GM13976 (cell line): ENCODE results near the gene TRAPPC2L.

ENCODE experiments used
- DNase-seq: peaks from one replicate; pipeline ENCODE4 v3.0.0; 2012; ENCODE audit warnings: low spot score
- in situ Hi-C: fragments of 300-500 bp; cut with MboI; formaldehyde crosslinking; loops from one replicate; pipeline ENCODE4 v1.12.0; 2022; ENCODE audit warnings: low sequenced_read_pairs, mixed read lengths, inconsistent platforms; ENCODE audit not compliant: unreplicated experiment
- TF ChIP-seq, protein P1 (sequence below): IDR thresholded peaks from 2 replicates; pipeline ENCODE4 v1.5.1; 2012; ENCODE audit warnings: borderline replicate concordance, mild to moderate bottlenecking; ENCODE audit not compliant: insufficient read depth; ENCODE audit errors: extremely low read depth, missing control alignments, control extremely low read depth

The TRAPPC2L gene

DNA sequence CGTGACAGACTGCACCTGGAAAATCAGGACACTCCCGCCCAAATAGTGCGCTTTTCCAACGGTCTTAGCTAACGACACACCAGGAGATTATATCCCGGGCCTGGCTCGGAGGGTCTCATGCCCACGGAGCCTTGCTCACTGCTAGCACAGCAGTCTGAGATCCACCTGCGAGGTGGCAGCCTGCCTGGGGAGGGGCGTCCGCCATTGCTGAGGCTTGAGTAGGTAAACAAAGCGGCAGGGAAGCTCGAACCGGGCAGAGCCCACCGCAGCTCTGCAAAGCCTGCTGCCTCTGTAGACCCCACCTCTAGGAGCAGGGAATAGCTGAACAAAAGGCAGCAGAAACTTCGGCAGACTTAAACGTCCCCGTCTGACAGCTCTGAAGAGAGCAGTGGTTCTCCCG, 5.3 kb upstream of the TRAPPC2L start:
- in situ Hi-C loops: no loop called here
- no peak for DNase-seq
- TF ChIP-seq, protein P1, sequence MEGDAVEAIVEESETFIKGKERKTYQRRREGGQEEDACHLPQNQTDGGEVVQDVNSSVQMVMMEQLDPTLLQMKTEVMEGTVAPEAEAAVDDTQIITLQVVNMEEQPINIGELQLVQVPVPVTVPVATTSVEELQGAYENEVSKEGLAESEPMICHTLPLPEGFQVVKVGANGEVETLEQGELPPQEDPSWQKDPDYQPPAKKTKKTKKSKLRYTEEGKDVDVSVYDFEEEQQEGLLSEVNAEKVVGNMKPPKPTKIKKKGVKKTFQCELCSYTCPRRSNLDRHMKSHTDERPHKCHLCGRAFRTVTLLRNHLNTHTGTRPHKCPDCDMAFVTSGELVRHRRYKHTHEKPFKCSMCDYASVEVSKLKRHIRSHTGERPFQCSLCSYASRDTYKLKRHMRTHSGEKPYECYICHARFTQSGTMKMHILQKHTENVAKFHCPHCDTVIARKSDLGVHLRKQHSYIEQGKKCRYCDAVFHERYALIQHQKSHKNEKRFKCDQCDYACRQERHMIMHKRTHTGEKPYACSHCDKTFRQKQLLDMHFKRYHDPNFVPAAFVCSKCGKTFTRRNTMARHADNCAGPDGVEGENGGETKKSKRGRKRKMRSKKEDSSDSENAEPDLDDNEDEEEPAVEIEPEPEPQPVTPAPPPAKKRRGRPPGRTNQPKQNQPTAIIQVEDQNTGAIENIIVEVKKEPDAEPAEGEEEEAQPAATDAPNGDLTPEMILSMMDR: no peak

DNA sequence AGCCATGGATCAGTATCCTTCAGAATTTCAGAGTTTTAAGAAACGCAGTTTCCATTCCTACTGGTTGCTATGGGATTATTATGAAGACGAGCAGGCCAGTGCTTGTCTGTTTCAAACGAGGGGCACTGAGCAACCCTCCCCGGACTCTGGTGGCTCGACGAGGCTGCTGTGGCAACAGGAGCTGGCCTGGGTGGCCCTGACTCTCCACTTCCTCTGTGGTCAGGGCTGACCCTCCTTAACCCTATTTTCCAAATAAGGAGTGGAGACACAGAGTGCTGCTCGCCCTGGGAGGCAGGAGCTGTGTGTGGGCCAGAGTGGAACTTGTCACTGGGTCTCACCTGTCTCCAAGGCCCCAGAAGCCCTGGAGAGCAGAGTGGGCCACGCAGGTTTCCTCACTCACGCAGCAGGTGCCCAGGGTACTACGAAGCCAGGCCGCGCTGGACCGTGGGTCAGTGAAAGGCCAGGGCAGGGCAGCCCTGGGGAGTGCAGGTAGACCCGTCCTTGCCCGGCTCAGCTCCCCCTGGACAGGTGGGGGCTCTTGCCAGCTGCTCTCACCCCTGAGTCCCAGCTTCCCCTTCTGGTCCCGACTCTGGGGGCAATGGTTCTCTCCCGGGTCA, 3.5 kb upstream of the TRAPPC2L start:
- in situ Hi-C loops: no loop called here
- TF ChIP-seq, protein P1: no peak
- DNase-seq: no peak

DNA sequence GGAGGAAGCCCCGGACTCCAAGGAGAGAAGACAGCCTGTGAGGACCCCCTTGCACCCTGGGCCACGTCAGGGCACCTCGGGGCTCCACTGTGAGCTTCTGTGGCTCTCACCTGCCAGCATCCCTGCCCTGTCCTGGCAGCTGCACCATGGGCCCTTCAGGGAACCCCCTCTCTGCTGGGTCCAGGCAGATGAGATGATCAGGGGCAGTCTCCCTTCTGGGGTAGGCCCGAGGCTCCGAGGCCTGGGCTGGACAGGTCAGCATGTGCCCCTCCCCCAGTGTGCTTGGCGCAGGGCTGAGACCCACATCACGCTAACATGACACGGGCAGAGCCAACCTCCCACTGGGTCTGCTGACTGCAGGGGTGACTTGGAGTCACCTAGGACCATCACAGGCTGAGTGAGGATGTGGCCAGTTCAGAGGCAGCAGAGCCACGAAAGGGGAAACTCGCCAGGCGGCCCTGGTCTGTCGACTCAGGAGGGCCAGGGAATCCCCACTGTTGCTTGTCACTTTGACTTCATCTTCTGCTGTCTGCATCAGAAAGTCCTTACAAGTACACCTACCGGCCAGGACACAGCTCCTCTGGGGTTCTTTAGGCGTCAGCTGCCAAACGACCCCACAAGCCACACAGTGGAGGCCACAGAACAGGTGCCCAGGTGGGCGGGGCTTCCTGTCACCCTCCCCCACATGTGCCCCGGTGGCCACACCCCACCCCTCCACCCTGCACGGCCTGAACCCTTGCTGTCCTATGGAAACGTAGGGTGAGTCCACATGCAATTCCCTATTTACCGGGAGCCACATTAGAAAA, 2.4 kb upstream of the TRAPPC2L start:
- TF ChIP-seq, protein P1: no peak
- in situ Hi-C loops: no loop called here
- peak; percentile 81 for DNase-seq

DNA sequence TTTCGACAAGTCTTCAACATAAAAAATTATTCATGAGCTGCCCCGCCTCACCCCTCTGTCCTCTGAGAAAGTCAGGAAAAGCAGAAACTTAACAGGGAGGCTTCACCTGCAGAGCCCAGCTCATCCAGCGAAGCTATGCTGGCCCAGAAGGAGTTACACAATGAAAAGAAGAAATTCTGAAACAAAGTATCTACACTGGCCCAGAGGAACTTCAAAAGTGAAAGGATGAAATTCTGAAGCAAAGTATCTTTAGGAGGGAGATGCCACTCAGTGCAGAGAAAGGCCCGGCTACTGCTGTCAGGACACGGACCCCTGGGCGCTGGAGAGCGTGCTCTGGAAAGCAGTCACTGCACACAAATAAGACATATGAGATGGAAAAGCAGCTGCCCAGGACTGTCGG, 1.8 kb upstream of the TRAPPC2L start:
- no peak for DNase-seq
- in situ Hi-C loops: no loop called here
- TF ChIP-seq, protein P1: no peak

DNA sequence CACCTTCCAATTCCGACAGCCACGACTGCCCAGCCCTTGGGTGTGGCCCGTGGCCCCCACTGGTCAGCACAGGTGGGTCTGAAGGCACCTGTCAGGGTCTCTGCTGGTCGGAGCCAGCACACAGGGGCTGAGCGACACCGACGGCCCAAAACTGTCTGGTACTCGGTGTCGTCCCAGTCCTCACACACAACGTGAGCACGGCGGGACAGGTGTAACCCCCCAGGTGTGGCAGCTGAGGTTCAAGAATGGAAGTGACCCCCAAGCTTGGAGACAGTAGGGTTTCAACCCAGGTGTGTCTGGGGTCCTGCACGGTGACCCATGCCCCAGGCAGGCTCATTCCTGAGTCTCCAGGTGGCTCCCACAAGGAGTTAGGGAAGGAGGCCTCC, 1.2 kb upstream of the TRAPPC2L start:
- DNase-seq: no peak
- TF ChIP-seq, protein P1: no peak
- in situ Hi-C loops: no loop called here

DNA sequence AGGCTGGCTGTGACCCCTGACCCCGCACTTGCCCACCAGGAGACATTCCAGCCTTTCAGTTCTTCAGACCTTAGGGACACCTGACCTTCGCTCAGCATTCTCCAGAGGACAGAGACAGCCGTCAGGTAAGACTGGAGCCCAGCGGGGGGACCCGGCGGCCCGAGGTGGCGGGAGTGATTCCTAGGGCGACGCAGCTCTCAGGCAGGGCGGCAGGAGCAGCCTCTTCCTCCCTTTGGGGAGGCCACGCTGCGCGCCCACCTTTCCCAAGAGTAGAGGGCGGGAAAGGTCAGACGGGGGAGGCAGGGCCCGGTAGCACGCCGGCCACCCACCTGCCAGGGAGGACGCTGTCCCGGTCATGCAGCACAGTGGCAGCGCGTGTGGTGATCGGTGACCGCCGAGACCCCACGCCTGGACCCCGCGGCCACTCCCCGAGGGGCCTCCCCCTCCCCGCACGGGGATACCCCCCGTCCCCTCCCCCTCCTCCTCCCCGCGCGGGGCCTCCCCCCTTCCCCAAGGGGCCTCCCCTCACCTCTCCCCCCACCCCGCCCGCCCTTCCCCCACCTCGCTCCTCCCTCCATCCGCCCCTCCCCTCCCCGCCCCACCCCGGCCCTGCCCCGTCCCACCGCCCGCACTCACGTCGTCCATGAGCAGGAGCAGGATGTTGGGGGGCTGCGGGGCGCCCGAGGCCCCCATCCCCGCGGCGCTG, 652 bp upstream of the TRAPPC2L start:
- TF ChIP-seq, protein P1: no peak
- in situ Hi-C loops: no loop called here
- DNase-seq: no peak
